Measurements from ENCODE around the gene LUZP2.
"Not testable (repeated sequence)": the region's sequence is repeated elsewhere in the genome, so short reads cannot be mapped to it uniquely, and the experiment has no call there.

DNA sequence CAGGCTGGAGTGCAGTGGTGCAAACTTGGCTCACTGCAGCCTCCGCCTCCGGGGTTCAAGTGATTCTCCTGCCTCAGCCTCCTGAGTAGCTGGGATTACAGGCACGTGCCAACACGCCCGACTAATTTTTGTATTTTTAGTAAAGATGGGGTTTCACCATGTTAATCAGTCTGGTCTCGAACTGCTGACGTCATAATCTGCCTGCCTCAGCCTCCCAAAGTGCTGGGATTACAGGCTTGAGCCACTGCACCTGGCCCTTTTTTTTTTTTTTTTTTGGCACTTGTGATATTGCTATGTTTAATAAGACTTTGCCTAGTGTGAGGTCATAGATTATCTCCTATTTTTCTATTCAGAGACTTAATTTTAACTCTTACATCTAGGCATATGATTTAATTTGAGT is 497.1 kb downstream of the LUZP2 start:
- TF ChIP-seq, protein P1, sequence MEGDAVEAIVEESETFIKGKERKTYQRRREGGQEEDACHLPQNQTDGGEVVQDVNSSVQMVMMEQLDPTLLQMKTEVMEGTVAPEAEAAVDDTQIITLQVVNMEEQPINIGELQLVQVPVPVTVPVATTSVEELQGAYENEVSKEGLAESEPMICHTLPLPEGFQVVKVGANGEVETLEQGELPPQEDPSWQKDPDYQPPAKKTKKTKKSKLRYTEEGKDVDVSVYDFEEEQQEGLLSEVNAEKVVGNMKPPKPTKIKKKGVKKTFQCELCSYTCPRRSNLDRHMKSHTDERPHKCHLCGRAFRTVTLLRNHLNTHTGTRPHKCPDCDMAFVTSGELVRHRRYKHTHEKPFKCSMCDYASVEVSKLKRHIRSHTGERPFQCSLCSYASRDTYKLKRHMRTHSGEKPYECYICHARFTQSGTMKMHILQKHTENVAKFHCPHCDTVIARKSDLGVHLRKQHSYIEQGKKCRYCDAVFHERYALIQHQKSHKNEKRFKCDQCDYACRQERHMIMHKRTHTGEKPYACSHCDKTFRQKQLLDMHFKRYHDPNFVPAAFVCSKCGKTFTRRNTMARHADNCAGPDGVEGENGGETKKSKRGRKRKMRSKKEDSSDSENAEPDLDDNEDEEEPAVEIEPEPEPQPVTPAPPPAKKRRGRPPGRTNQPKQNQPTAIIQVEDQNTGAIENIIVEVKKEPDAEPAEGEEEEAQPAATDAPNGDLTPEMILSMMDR (IDR thresholded peaks at IDR 0.05; ENCODE audit: insufficient read depth, low read length, poor library complexity, severe bottlenecking), result not testable (repeated sequence)
- TF ChIP-seq EZH2phosphoT487 (conservative IDR thresholded peaks at IDR 0.05; ENCODE audit: low read length), result not testable (repeated sequence)
